Panc1 (cell line): ENCODE data around the gene SPTBN1.

Experiments used
- CTCF ChIP-seq: fragments of 450-650 bp; IDR thresholded peaks from 2 replicates; pipeline ENCODE4 v1.5.1; 2017; ENCODE audit warnings: mild to moderate bottlenecking
- POLR2AphosphoS5 ChIP-seq: IDR thresholded peaks from 2 replicates; pipeline ENCODE4 v1.6.1; 2012; ENCODE audit warnings: mild to moderate bottlenecking, low read depth, low read length, moderate library complexity

DNA sequence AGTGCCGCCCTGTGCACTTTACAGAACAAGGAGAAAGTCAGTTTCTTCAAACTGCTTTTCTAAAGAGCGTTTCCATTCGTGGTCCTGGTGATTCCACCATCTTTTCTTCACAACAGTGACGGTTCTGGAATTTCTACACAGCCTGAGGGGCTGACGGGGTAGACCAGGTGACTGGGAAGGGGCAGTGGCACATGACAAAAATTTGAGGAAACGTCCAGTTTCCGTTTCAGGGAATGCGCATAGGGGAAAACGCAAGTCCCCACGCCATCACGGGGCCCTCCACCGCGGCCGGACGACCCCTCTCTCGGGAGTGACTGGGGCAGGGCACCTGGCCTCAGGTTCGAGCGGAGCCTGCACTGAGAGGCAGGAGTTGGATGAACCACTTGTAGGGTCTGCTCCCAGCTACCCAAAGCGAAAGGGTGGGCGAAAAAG lies 980 bp upstream of the SPTBN1 start:
- TF ChIP-seq CTCF (no peak), POLR2AphosphoS5 (no peak)
